Nucleus accumbens (tissue), 56 donors: ENCODE measurements around the gene FUT1.
"Not testable (repeated sequence)": the region's sequence is repeated elsewhere in the genome, so short reads cannot be mapped to it uniquely, and the experiment has no call there.

ENCODE experiments used
- DNase-seq, 56 donors: peaks; one replicate each; lab custom pipeline; 2025; lab: John Stamatoyannopoulos, UW

Gene FUT1

DNA sequence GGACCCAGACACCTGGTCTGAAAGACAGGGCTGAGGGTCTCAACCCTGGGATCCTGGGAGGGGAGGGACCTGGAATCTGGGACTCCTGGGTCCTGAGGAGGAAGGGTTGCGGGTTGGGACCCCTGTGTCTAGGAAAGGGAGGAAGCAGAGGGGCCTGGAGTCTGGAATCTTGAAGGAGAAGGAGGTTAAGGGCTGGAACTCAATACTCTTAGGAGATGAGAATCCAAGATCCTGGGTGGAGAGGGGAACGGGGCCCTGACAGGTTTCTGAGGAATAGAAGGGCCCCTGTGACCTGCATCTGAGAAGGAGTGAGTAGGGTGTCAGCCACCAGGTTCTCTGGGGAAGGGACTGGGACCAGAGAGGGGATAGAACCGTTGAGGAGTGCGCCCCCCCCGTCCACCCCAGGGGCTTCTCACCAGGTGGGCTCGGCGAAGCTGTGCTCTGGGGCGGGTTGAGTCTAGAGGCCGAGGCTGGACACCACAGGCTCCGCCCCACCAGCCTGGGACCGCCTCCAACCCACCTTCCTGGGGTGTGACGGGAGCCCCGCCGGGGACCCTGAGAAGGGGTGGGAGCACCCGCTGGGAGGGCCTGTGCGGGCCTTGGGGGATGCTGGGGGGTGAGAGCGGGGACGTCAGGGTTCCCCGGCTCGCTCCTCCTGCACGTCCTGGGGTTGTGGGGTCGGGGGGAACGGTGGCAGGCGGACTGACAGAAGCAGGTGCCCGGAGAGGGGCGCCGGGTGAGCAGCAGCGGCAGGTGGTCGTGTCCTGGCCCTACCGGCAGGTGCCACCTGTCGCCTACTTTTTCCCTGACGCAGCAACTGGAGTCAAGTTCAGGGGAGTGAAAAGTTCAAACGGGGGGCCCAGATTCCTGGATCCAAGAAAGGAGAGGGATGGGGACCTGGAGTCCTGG is 32.9 kb downstream of the FUT1 start, which contains the start of gene MAMSTR:
Gene MAMSTR (minus strand): TSS at position 463 of the 909 bp plus-strand sequence. CDS start 694 bp downstream, outside the sequence.
- no peak for DNase-seq

DNA sequence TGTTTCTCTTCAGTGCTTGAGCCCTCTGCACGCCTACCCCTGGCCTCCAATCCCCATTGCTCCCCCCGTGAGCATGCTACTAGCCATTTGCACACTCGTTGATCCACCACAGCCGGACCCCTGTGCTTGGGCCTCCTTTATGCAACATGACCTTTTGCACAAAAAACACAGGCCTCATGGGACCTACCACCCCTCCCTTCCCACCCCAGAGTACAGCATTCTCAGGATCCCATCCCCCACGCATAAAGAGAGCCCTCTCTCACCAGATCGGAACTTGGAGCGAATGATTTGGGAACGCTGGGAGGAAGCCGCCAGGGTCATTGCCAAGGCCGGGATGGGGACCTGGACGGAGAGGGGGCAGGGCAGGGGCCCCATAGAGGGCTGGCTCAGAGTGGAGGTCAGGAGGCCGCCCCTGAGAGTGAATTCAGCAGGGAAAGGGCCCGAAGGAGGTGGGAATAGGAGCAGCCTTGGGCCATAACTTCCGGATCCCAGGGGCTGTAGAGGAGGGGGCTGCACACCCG is 33.7 kb downstream of the FUT1 start:
- DNase-seq, result no peak

DNA sequence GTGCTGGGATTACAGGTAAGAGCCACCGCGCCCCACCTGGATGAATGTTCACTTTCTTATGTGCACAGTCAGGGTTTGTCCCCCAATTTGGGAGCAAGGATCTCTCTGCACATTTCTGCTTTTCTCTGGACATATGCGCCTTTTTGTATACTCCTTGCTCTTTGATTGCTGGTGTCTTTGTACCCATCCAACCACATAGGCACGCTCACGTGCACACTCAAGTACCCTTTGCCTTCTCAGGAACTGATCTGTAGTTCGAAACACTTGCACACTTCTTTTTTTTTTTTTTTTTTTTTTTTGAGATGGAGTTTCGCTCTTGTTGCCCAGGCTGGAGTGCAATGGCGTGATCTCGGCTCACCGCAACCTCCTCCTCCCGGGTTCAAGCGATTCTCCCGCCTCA is 34.3 kb downstream of the FUT1 start:
- not testable (repeated sequence) for DNase-seq

DNA sequence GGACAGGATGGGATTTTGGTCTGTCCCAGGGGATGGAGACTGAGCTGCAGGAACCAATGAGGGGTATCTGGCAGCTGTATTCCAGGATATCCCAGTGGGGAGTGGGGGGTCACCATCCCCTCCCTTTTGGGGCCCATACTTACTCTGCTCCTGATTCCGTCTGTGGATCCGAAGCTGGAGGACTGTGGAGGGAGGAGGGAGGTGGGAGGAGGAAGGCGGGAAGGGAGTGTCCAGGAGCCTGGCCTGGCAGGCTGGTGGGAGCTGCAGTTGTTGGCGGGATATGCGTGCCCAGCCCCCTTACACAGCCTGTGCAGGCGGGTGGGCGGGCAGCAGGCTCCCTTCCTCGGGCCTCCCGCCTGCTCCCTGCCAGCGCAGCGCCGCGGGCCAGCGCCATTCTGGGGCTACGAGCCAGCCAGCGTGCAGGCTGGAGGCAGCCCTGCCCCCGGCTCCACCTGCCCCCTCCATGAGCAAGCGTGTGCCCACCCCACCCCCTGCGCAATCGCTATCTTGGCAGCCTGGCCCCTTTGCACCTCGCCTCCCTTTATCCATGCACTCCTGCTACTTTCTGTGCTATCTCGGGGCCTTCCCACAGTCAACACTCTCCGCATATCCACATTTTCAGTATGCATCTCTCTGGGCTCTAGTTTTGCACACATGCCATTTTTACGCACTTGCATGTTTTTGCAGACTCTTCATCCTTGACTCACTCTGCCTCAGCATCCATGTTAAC is 35.7 kb downstream of the FUT1 start:
- DNase-seq, result peak in 48 of 56 donors; percentile 8 to 76 (median 44)

DNA sequence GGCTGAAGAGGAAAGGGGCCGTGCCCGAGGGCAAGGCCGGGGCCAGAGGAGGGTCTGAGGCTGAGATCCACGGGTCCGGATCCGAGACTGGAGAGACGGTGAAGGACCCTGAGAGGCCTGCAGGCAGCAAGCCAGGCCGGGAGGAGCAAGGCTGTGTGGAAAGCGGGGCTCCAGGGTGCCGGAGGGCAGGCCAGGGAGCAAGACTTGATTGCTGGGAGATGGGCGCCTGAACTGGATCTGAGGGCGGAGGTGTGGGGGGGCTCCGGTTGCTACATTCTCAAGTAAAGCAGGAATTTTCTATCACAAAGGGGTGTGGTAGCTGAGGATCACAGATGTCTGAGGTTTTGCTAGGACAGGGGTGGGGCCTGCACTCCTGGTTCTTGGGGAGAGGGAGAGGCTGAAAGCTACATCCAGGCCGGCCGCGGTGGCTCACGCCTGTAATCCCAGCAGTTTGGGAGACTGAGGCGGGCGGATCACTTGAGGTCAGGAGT is 36.7 kb downstream of the FUT1 start:
- DNase-seq, result no peak

DNA sequence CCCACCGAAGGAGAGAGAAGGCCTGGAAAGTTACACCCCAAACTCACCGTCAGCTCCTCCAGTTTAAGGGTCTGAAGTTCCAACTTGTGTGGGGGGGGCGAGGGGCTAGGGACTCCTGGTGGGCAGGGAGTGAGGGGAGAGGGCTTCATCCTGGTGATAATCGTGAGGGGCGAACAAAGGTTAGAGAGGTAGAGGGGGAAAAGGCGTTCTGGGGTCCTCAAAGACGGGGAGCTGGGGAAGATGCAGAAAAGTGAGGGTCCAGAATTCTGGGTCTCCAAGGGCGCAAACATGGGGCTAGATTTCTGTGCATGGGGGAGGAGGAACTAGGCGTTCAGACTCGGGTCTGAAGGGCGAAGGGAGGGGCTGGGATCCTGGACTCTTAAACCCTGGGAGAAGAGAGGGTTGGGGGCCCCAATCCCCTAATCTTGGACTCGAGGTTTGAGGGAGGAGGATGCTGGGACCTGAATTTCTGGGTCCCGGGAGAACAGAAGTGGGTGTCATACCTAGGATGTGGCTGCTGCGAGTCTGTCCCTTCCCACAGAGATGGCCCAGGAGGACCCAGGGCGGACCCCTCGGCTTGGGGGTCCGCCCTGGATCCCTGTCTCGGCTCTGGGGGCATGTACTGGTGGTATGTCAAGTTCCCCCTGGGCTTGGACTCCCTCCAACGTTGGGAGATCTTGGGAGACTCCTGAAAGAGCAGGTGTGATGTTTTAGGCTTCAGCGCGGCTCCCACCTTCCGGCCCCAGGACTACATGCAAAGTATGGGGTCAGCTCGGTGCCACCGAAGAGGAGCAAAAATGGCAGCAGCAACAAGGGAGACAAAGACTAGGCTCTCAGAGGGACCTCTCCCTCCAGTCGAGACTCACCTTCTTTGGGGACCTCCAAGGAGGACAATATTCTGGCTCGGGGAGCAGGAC is 37.4 kb downstream of the FUT1 start:
- peak in 3 of 56 donors; percentile 9 to 58 (median 16) for DNase-seq

DNA sequence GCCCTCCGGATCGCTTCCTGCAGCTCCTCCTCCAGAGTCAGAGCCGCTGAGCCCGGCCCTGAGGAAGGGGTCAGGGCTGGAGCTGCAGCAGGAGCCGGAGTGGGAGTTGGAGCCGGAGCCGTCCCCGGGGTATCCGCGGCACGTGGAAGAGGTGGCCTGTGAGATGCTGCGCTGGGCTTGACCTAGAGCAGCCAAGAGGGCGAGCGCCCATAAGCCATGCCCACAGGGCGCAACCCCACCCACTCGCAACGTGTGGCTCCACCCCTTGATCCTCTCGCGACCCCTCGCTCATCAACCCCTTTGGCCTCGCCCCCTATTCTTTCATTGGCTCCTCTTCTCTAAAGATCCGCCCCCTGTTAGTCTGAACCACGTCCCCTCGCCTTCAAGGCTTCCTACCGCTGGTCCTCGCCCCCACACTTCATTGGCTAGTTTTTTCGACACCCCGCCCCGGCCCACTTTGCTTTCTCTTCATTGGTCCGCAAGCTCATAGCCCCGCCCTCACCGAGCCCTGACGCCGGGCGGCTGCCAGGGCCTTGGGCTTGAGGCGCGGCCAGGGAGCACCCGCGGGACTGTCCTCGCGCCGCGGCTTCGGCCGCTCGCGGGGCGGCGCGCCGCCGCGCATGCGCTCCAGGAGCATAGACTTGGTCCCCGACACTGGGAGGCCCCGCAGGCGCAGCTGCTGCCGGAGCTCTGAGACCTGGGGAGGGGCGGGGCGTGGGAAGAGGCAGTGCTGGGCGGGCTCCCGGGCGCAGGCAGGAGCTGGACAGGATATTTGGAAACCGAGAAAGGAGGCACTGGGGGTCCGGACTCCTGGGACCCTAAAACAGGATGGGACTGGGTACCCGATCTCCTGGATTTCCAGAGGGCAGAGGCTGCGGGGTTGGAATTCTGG is 38.3 kb downstream of the FUT1 start:
- DNase-seq, result peak; percentile 75 to 100 (median 99)

DNA sequence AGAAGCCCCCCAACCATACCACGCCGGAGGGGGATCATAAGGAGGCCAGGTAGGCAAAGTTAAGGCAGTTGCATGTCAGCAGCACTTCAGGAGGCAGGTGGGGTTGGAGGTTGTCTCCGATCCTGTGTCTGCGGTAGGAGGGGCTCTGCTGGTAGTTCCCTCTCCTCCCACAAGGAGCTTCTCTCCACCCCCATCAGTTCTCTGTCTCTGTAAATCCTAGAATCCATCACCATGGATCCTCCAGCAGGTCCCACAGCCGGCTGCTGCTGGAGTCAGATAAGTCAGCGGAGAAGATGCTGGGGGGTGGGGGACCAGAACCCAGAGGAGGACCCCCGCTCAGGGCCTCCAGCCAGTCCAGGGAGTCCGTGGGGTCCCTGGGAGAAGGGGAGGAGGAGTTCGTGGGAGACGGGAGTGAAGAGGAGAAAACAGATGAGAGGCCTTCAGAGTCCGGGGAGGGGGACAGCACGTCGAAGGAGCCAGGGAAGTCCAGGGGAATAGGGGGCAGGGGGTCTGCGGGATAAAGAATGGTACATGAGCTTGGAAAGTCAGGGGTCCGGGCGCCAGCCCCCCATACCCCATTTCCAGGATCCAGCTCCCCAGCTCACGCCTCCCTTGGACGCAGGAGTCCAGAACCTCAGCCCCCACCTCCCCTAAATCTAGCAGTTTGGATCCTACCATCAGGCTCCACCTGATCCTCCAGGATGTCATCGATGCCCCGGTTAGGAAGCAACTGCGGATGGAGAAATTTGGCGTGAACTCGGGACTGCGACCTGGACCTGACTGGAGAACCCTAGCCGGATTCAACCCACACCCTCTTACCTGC is 39.2 kb downstream of the FUT1 start:
- DNase-seq, result peak in 13 of 56 donors; percentile 4 to 29 (median 13)

DNA sequence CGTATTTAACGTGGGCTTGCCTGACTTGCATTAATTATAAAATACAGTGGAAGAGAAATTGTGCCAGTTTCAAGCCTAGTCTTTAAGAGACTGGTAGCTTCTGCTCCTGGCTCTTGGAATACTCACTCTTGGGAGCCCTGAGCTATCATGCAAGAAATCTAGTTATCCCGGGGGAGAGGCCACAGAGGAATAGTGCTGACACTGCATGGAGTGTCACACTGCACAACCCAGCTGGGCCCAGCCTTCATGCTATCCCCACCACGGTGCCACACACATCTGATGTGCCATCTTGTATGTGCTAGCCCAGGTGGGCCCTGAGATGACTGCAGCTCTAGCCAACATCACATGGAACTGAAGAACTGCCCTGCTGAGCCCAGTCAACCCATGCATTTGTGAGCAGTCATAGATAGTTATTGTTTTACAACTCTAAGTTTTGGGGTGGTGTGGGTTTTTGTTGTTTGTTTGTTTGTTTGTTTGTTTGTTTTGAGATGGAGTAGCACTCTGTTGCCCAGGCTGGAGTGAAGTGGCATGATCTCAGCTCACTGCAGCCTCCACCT is 41.3 kb downstream of the FUT1 start:
- DNase-seq, result no peak

DNA sequence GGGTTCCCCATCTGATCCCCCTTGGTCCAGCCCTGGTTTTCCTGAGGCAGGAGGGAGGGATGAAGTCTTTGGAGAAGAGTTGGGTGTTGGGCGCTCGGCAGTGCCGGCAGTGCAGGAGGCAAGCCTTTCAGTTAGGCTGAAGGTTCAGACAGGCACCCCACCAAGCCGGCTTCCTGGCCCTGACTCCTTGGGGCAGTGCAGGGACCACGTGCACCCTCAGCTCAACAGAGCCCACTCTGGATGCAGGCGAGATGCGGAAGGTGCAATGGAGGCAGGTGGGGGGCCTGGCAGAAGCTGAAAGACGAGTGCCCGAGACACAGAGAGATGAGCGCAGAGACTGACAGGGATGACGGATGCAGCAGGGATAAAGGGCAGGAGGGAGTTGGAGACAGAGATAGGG is 44.0 kb downstream of the FUT1 start:
- DNase-seq, result no peak

DNA sequence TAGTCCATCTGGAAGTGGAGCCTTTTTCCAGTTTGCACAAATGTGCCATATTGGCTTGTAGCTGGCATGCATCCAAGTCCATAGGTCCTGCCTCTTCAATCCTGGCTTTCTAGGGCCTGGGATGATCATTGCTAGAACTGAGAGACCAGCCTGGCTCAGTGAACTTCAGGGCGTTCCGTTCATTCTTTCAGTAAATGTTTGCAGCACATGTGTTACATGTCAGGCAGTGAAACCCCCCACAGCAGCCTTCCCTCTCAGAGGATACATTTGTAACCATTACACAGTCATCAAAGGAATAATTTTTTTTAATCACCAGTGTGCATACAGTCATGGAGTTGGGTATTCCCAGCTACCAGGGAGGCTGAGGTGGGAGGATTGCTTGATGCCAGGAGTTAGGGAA is 47.0 kb downstream of the FUT1 start:
- DNase-seq, result no peak

DNA sequence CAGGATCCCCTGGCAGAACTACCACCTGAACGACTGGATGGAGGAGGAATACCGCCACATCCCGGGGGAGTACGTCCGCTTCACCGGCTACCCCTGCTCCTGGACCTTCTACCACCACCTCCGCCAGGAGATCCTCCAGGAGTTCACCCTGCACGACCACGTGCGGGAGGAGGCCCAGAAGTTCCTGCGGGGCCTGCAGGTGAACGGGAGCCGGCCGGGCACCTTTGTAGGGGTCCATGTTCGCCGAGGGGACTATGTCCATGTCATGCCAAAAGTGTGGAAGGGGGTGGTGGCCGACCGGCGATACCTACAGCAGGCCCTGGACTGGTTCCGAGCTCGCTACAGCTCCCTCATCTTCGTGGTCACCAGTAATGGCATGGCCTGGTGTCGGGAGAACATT is 49.1 kb downstream of the FUT1 start:
- DNase-seq, result no peak

DNA sequence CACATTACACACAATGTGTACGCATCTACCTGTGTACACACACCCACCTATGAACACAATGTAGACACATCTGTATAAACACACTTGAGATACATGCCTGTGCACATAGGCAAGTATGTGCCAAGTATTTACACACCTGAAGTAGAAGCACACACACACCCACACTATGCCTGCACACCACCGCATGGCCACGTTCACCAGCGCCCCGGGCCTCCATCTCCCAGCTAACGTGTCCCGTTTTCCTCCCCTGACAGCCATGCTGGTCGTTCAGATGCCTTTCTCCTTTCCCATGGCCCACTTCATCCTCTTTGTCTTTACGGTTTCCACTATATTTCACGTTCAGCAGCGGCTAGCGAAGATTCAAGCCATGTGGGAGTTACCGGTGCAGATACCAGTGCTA is 49.7 kb downstream of the FUT1 start:
- DNase-seq, result no peak

DNA sequence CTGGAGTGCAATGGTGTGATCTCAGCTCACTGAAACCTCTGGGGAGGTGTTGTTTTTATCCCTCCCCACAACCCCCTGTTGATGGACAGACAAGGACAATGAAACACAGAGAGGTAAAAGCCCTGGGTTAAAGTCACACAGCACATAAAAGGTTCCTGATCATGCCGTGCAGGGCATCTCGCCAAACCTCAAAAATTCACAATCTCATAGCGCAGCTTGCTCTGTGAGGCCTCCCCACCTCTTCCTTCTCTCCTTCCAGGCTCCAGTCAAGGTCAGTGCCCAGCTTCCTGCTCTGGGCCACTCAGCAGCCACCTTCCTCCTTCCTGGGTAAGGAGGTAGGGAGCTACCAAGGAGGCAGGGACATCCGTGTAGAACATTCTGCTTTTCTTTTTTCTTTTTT is 54.4 kb downstream of the FUT1 start:
- no peak for DNase-seq
